ENCODE results near the gene STAT4.

Gene STAT4

GRCh38 chr2:191036363-191036762 lies 114.4 kb downstream of the STAT4 start:
- Histone ChIP-seq H3K27ac (no peak overlapping the region), H3K27me3 (ENCODE audit: control insufficient read depth, insufficient read depth, low read length) (no peaks in the 10 kb centered on the region), H3K9me3 (ENCODE audit: control insufficient read depth, low read length) (no peaks in the 10 kb centered on the region), H3K4me3 (ENCODE audit: low read depth, low read length) (no peak overlapping the region), H3K36me3 (ENCODE audit: control insufficient read depth, insufficient read depth, low read length) (no peaks in the 10 kb centered on the region), H3K4me2 (ENCODE audit: low read length) (no peak overlapping the region), H3K9ac (no peak overlapping the region), H2AFZ (no peak overlapping the region), H3K79me2 (no peaks in the 10 kb centered on the region), H3K4me1 (peaks cover 4% of the 10 kb centered on the region)
- TF ChIP-seq, protein P1, sequence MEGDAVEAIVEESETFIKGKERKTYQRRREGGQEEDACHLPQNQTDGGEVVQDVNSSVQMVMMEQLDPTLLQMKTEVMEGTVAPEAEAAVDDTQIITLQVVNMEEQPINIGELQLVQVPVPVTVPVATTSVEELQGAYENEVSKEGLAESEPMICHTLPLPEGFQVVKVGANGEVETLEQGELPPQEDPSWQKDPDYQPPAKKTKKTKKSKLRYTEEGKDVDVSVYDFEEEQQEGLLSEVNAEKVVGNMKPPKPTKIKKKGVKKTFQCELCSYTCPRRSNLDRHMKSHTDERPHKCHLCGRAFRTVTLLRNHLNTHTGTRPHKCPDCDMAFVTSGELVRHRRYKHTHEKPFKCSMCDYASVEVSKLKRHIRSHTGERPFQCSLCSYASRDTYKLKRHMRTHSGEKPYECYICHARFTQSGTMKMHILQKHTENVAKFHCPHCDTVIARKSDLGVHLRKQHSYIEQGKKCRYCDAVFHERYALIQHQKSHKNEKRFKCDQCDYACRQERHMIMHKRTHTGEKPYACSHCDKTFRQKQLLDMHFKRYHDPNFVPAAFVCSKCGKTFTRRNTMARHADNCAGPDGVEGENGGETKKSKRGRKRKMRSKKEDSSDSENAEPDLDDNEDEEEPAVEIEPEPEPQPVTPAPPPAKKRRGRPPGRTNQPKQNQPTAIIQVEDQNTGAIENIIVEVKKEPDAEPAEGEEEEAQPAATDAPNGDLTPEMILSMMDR (IDR thresholded peaks at IDR 0.05) = no peak

- TF ChIP-seq, protein P1 (IDR thresholded peaks at IDR 0.05) = no peak
- H3K4me3 ChIP-seq (ENCODE audit: low read depth, low read length) = no peak overlapping the region
- H3K79me2 ChIP-seq = no peaks in the 10 kb centered on the region
- no peak overlapping the region for H3K27ac ChIP-seq
- H3K36me3 ChIP-seq (ENCODE audit: control insufficient read depth, insufficient read depth, low read length) = no peaks in the 10 kb centered on the region
- peaks cover 7% of the 10 kb centered on the region for H3K4me1 ChIP-seq
- H3K9ac ChIP-seq = no peak overlapping the region
- no peak overlapping the region for H3K4me2 ChIP-seq (ENCODE audit: low read length)
- H2AFZ ChIP-seq = no peak overlapping the region
- no peaks in the 10 kb centered on the region for H3K27me3 ChIP-seq (ENCODE audit: control insufficient read depth, insufficient read depth, low read length)
- no peaks in the 10 kb centered on the region for H3K9me3 ChIP-seq (ENCODE audit: control insufficient read depth, low read length)
Measured at GRCh38 chr2:191032588-191033429, 118.0 kb downstream of the STAT4 start.

GRCh38 chr2:191031256-191031655 lies 119.5 kb downstream of the STAT4 start:
- TF ChIP-seq, protein P1 (IDR thresholded peaks at IDR 0.05) = no peak
- no peaks in the 10 kb centered on the region for H3K27me3 ChIP-seq (ENCODE audit: control insufficient read depth, insufficient read depth, low read length)
- no peak overlapping the region for H2AFZ ChIP-seq
- H3K36me3 ChIP-seq (ENCODE audit: control insufficient read depth, insufficient read depth, low read length) = no peaks in the 10 kb centered on the region
- peaks cover 7% of the 10 kb centered on the region for H3K4me1 ChIP-seq
- no peak overlapping the region for H3K27ac ChIP-seq
- H3K9ac ChIP-seq = no peak overlapping the region
- no peak overlapping the region for H3K4me3 ChIP-seq (ENCODE audit: low read depth, low read length)
- H3K4me2 ChIP-seq (ENCODE audit: low read length) = no peak overlapping the region
- no peaks in the 10 kb centered on the region for H3K79me2 ChIP-seq
- H3K9me3 ChIP-seq (ENCODE audit: control insufficient read depth, low read length) = no peaks in the 10 kb centered on the region

DNA sequence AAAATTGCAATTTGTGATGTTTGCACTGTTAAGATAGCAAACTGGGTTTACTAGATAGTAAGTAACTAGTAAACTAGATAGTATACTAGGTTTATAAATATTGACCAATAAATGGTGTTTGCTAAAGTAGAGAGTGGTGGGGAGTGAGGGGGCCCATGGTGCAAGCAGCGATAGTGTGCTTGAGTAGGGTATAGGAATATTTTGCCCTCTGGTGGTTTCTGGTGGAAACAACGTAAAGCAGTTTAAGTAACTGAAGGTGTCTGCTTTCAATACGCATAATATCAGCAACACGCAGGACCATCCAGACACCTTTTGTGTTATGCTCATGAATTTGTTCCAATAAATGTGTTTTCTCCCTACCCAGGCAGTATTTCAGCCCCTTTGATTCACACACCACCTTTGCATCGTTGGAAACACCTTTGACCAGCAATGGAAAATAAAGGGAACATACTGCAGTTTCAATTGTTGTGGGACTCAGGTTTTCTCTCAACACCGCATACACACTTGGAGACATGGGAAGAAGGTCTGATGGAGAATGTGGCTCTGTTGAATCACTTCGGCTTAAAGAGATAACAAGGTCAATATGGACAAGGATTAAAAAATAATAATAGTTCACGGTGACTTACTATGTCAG lies 120.2 kb downstream of the STAT4 start:
- TF ChIP-seq, protein P1 (IDR thresholded peaks at IDR 0.05) = peak; percentile 72
- H3K4me2 ChIP-seq (ENCODE audit: low read length) = peak overlapping the region; percentile 56
- no peaks in the 10 kb centered on the region for H3K36me3 ChIP-seq (ENCODE audit: control insufficient read depth, insufficient read depth, low read length)
- no peaks in the 10 kb centered on the region for H3K9me3 ChIP-seq (ENCODE audit: control insufficient read depth, low read length)
- no peak overlapping the region for H3K27ac ChIP-seq
- peaks cover 7% of the 10 kb centered on the region for H3K4me1 ChIP-seq
- no peak overlapping the region for H3K9ac ChIP-seq
- H3K4me3 ChIP-seq (ENCODE audit: low read depth, low read length) = no peak overlapping the region
- H2AFZ ChIP-seq = peak overlapping the region; percentile 77
- no peaks in the 10 kb centered on the region for H3K79me2 ChIP-seq
- no peaks in the 10 kb centered on the region for H3K27me3 ChIP-seq (ENCODE audit: control insufficient read depth, insufficient read depth, low read length)

Data from parathyroid adenoma (tissue), 2 donors.